DND-41 (cell line): Measurements from ENCODE around the gene TUBB6.

Source experiments
- ATAC-seq: fragments of 200-7000 bp; cut with Tn5 transposase; 3 replicates; pipeline ENCODE4 v1.9.1; 2021; ENCODE audit warnings: low read depth; ENCODE audit not compliant: insufficient read depth
- DNase-seq: peaks from one replicate; pipeline ENCODE4 v3.0.0-alpha.2; 2020
- H2AFZ ChIP-seq: 2 replicates; pipeline ENCODE4 v1.6.0; 2012; ENCODE audit warnings: low read depth, low read length
- H3K27ac ChIP-seq: 2 replicates; pipeline ENCODE4 v1.5.1; 2012; ENCODE audit warnings: low read length, inconsistent platforms
- H3K27me3 ChIP-seq: fragments of 200-600 bp; sonication (generic); 2 replicates; pipeline ENCODE4 v1.6.0; 2012; ENCODE audit warnings: low read length, mild to moderate bottlenecking, inconsistent platforms; ENCODE audit not compliant: insufficient read depth, poor library complexity
- H3K36me3 ChIP-seq: 2 replicates; pipeline ENCODE4 v1.5.1; 2012; ENCODE audit warnings: low read length, inconsistent platforms; ENCODE audit not compliant: insufficient read depth
- H3K4me1 ChIP-seq: 2 replicates; pipeline ENCODE4 v1.5.1; 2012; ENCODE audit warnings: mild to moderate bottlenecking, low read length; ENCODE audit not compliant: insufficient read depth
- H3K4me2 ChIP-seq: 2 replicates; pipeline ENCODE4 v1.6.0; 2012; ENCODE audit warnings: mild to moderate bottlenecking, moderate library complexity, low read length, inconsistent platforms; ENCODE audit not compliant: insufficient read depth
- H3K4me3 ChIP-seq, 2 experiments: fragments of 200-600 bp in 1 of 2; shearing (Covaris generic) in 1 of 2; 2 replicates each; pipeline ENCODE4 v1.5.1; 2012 to 2016; ENCODE audit warnings: inconsistent platforms in 2 of 2, low read length in 2 of 2, mild to moderate bottlenecking in 2 of 2, low read depth in 1 of 2, moderate library complexity in 1 of 2
- H3K79me2 ChIP-seq: 2 replicates; pipeline ENCODE4 v1.6.0; 2012; ENCODE audit warnings: low read length, inconsistent platforms; ENCODE audit not compliant: insufficient read depth
- H3K9ac ChIP-seq: 2 replicates; pipeline ENCODE4 v1.6.0; 2012; ENCODE audit warnings: low read depth, mild to moderate bottlenecking, inconsistent platforms, low read length, moderate library complexity
- H3K9me3 ChIP-seq: 2 replicates; pipeline ENCODE4 v1.5.1; 2012; ENCODE audit warnings: low read length, moderate library complexity, mild to moderate bottlenecking, inconsistent platforms; ENCODE audit not compliant: insufficient read depth, severe bottlenecking
- H4K20me1 ChIP-seq: 2 replicates; pipeline ENCODE4 v1.6.0; 2012; ENCODE audit warnings: low read length; ENCODE audit not compliant: insufficient read depth
- EZH2 ChIP-seq: IDR thresholded peaks from 3 replicates; pipeline ENCODE4 v1.6.1; 2012; ENCODE audit warnings: borderline replicate concordance, low read depth, mild to moderate bottlenecking, moderate library complexity, low read length, inconsistent platforms; ENCODE audit not compliant: severe bottlenecking
- TF ChIP-seq, protein P1 (sequence below): IDR thresholded peaks from 2 replicates; pipeline ENCODE4 v1.5.1; 2012; ENCODE audit warnings: borderline replicate concordance, low read length, moderate library complexity, mild to moderate bottlenecking; ENCODE audit not compliant: poor library complexity, severe bottlenecking; ENCODE audit errors: extremely low read depth

TUBB6 gene

GRCh38 chr18:12279781-12280531 lies 28.1 kb upstream of the TUBB6 start:
- H3K27ac ChIP-seq, result no peak overlapping the region
- no peaks in the 10 kb centered on the region for H3K27me3 ChIP-seq
- no peaks in the 10 kb centered on the region for H4K20me1 ChIP-seq
- no peak overlapping the region for H3K4me3 ChIP-seq
- H2AFZ ChIP-seq, result no peak overlapping the region
- no peaks in the 10 kb centered on the region for H3K36me3 ChIP-seq
- no peak overlapping the region for H3K4me2 ChIP-seq
- H3K9ac ChIP-seq, result no peak overlapping the region
- H3K9me3 ChIP-seq, result no peaks in the 10 kb centered on the region
- no peaks in the 10 kb centered on the region for H3K79me2 ChIP-seq
- TF ChIP-seq EZH2, result no peak
- TF ChIP-seq, protein P1, sequence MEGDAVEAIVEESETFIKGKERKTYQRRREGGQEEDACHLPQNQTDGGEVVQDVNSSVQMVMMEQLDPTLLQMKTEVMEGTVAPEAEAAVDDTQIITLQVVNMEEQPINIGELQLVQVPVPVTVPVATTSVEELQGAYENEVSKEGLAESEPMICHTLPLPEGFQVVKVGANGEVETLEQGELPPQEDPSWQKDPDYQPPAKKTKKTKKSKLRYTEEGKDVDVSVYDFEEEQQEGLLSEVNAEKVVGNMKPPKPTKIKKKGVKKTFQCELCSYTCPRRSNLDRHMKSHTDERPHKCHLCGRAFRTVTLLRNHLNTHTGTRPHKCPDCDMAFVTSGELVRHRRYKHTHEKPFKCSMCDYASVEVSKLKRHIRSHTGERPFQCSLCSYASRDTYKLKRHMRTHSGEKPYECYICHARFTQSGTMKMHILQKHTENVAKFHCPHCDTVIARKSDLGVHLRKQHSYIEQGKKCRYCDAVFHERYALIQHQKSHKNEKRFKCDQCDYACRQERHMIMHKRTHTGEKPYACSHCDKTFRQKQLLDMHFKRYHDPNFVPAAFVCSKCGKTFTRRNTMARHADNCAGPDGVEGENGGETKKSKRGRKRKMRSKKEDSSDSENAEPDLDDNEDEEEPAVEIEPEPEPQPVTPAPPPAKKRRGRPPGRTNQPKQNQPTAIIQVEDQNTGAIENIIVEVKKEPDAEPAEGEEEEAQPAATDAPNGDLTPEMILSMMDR, result no peak
- DNase-seq, result no peak
- ATAC-seq, result no peak
- no peaks in the 10 kb centered on the region for H3K4me1 ChIP-seq

- Histone ChIP-seq H3K4me1 (no peaks in the 10 kb centered on the region), H3K27ac (no peak overlapping the region), H3K79me2 (no peaks in the 10 kb centered on the region), H3K27me3 (no peaks in the 10 kb centered on the region), H2AFZ (no peak overlapping the region), H3K9ac (no peak overlapping the region), H3K4me2 (no peak overlapping the region), H4K20me1 (no peaks in the 10 kb centered on the region), H3K9me3 (no peaks in the 10 kb centered on the region), H3K4me3 (no peak overlapping the region), H3K36me3 (no peaks in the 10 kb centered on the region)
- ATAC-seq (no peak), DNase-seq (no peak)
- no peak for TF ChIP-seq EZH2
- TF ChIP-seq, protein P1, result no peak
These were observed 26.2 kb upstream of the TUBB6 start for GRCh38 chr18:12281861-12282260.

- Histone ChIP-seq H3K4me3 (no peak overlapping the region), H3K79me2 (no peaks in the 10 kb centered on the region), H4K20me1 (no peaks in the 10 kb centered on the region), H3K4me2 (no peak overlapping the region), H3K27ac (no peak overlapping the region), H3K4me1 (no peaks in the 10 kb centered on the region), H3K36me3 (no peaks in the 10 kb centered on the region), H3K27me3 (no peaks in the 10 kb centered on the region), H2AFZ (no peak overlapping the region), H3K9ac (no peak overlapping the region), H3K9me3 (no peaks in the 10 kb centered on the region)
- TF ChIP-seq EZH2, result no peak
- TF ChIP-seq, protein P1, result no peak
- DNase-seq (no peak), ATAC-seq (no peak)
These were observed 25.5 kb upstream of the TUBB6 start for GRCh38 chr18:12282442-12283039.
